ENCODE measurements around the gene ADGRG3. TPM values are rescaled to one million over a fixed set of nuclear protein-coding genes. Genes with fewer than 3 reads are reported as not detected.

The ADGRG3 gene
- total and polyA plus RNA-seq, 2 of the 13 experiments (the other 11 are each of a cell fraction or from before 2014, with no cell fraction given), result 2.7 to 11.8 TPM

GRCh38 chr16:57660715-57661463 is 7.2 kb upstream of the ADGRG3 start (continued):
- no peak for TF ChIP-seq E2F5 (CRISPR knock-in tag; conservative IDR thresholded peaks at IDR 0.05)
- TF ChIP-seq ZNF274 (CRISPR knock-in tag; IDR thresholded peaks at IDR 0.05), result peak; percentile 76; the same call in 1 of the 2 replicates
- TF ChIP-seq ZNF33B (CRISPR knock-in tag; IDR thresholded peaks at IDR 0.05), result peak; percentile 89; the same call in 1 of the 2 replicates
- TF ChIP-seq DNMT1 (CRISPR knock-in tag; IDR thresholded peaks at IDR 0.05), result no peak
- peak; percentile 59; the same call in 1 of the 2 replicates for TF ChIP-seq ZFX (CRISPR knock-in tag; IDR thresholded peaks at IDR 0.05; ENCODE audit: low read depth)
- TF ChIP-seq ZBTB42 (CRISPR knock-in tag; IDR thresholded peaks at IDR 0.05), result no peak
- TF ChIP-seq ZNF878 (CRISPR knock-in tag; IDR thresholded peaks at IDR 0.05), result no peak
- no peak for TF ChIP-seq ZNF331 (CRISPR knock-in tag; IDR thresholded peaks at IDR 0.05)
- TF ChIP-seq ZNF879 (CRISPR knock-in tag; IDR thresholded peaks at IDR 0.05), result no peak
- TF ChIP-seq REPIN1 (CRISPR knock-in tag; IDR thresholded peaks at IDR 0.05; ENCODE audit: borderline replicate concordance, low read depth), result no peak
- no peak for TF ChIP-seq SMAD9 (CRISPR knock-in tag; IDR thresholded peaks at IDR 0.05)
- no peak for TF ChIP-seq CREM (IDR thresholded peaks at IDR 0.05)
- no peak for TF ChIP-seq CREM (CRISPR knock-in tag; IDR thresholded peaks at IDR 0.05)
- 0 out of 4 replicates have a peak, but pooled peaks of 1 of the 2 experiments have one; percentile 41 for TF ChIP-seq POLR2A (IDR thresholded peaks at IDR 0.05; ENCODE audit: insufficient read depth in 1 of 2, low read depth in 2 of 2, low read length in 2 of 2)
- TF ChIP-seq ZBTB10 (CRISPR knock-in tag; IDR thresholded peaks at IDR 0.05; ENCODE audit: borderline replicate concordance), result no peak
- TF ChIP-seq NFKBIZ (CRISPR knock-in tag; IDR thresholded peaks at IDR 0.05), result no peak
- no peak for TF ChIP-seq MAFK (conservative IDR thresholded peaks at IDR 0.05 in 1 of 2, IDR thresholded peaks at IDR 0.05 in 1 of 2; ENCODE audit: low read length in 2 of 2)
- TF ChIP-seq GLMP (CRISPR knock-in tag; IDR thresholded peaks at IDR 0.05; ENCODE audit: borderline replicate concordance), result no peak
- no peak for TF ChIP-seq ATF7-NPFF (CRISPR knock-in tag; IDR thresholded peaks at IDR 0.05; ENCODE audit: low read depth)
- TF ChIP-seq HIC2 (CRISPR knock-in tag; IDR thresholded peaks at IDR 0.05; ENCODE audit: low read depth), result peak; percentile 65; the same call in 1 of the 2 replicates
- TF ChIP-seq FOXJ3 (CRISPR knock-in tag; IDR thresholded peaks at IDR 0.05; ENCODE audit: borderline replicate concordance), result peak; percentile 39; the same call in 1 of the 2 replicates
- TF ChIP-seq MED8 (CRISPR knock-in tag; IDR thresholded peaks at IDR 0.05; ENCODE audit: insufficient replicate concordance), result no peak
- no peak for TF ChIP-seq SCMH1 (CRISPR knock-in tag; IDR thresholded peaks at IDR 0.05; ENCODE audit: borderline replicate concordance)
- peak; percentile 86 for TF ChIP-seq HNF4A (CRISPR knock-in tag; IDR thresholded peaks at IDR 0.05)
- peak; percentile 67 for TF ChIP-seq MED1 (CRISPR knock-in tag; IDR thresholded peaks at IDR 0.05)

Data from HepG2 (cell line).